H9 (cell line): ENCODE data around the gene TMTC3. TPM values are rescaled to one million over a fixed set of nuclear protein-coding genes. Genes with fewer than 3 reads are reported as not detected.

Source experiments
- DNase-seq: peaks from one replicate; pipeline ENCODE4 v3.0.0-alpha.2; 2017
- H2AFZ ChIP-seq: one replicate; pipeline ENCODE4 v1.6.1; 2013; ENCODE audit warnings: mild to moderate bottlenecking, low read length, control low read depth, moderate library complexity
- H2AK5ac ChIP-seq: 2 replicates; pipeline ENCODE4 v1.6.1; 2013; ENCODE audit warnings: low read length, control low read depth, mixed read lengths; ENCODE audit not compliant: insufficient read length
- H2BK120ac ChIP-seq: one replicate; pipeline ENCODE4 v1.6.1; 2013; ENCODE audit warnings: low read depth, mild to moderate bottlenecking, low read length, control low read depth, inconsistent platforms; ENCODE audit not compliant: poor library complexity, severe bottlenecking
- H2BK12ac ChIP-seq: 2 replicates; pipeline ENCODE4 v1.6.1; 2013; ENCODE audit warnings: low read length, control low read depth, mixed read lengths, low read depth; ENCODE audit not compliant: insufficient read length
- H2BK15ac ChIP-seq: 2 replicates; pipeline ENCODE4 v1.6.1; 2013; ENCODE audit warnings: low read depth, low read length, control low read depth
- H2BK20ac ChIP-seq: one replicate; pipeline ENCODE4 v1.6.1; 2013; ENCODE audit warnings: low read depth, mild to moderate bottlenecking, low read length, control low read depth, inconsistent platforms; ENCODE audit not compliant: poor library complexity, severe bottlenecking
- H2BK5ac ChIP-seq: 2 replicates; pipeline ENCODE4 v1.6.1; 2013; ENCODE audit warnings: low read length, control low read depth, mixed read lengths; ENCODE audit not compliant: insufficient read length
- H3K14ac ChIP-seq: 2 replicates; pipeline ENCODE4 v1.6.1; 2013; ENCODE audit warnings: low read length, control low read depth; ENCODE audit not compliant: insufficient read depth
- H3K18ac ChIP-seq: 2 replicates; pipeline ENCODE4 v1.6.1; 2013; ENCODE audit warnings: low read depth, mild to moderate bottlenecking, mixed read lengths, low read length, control low read depth; ENCODE audit not compliant: insufficient read length
- H3K23ac ChIP-seq: 2 replicates; pipeline ENCODE4 v1.6.1; 2013; ENCODE audit warnings: low read length, control low read depth, mixed read lengths, low read depth; ENCODE audit not compliant: insufficient read length
- H3K23me2 ChIP-seq: 2 replicates; pipeline ENCODE4 v1.6.1; 2013; ENCODE audit warnings: low read depth, mild to moderate bottlenecking, mixed read lengths, low read length, control low read depth; ENCODE audit not compliant: insufficient read length, poor library complexity, severe bottlenecking
- H3K27ac ChIP-seq: 2 replicates; pipeline ENCODE4 v1.5.1; 2013; ENCODE audit warnings: low read length, control low read depth, mixed read lengths, low read depth; ENCODE audit not compliant: insufficient read length
- H3K27me3 ChIP-seq: 2 replicates; pipeline ENCODE4 v1.6.1; 2013; ENCODE audit warnings: low read length, control low read depth, inconsistent platforms; ENCODE audit not compliant: insufficient read depth
- H3K4ac ChIP-seq: 2 replicates; pipeline ENCODE4 v1.6.1; 2013; ENCODE audit warnings: low read depth, mild to moderate bottlenecking, control low read depth, inconsistent platforms, low read length, moderate library complexity
- H3K4me1 ChIP-seq: 2 replicates; pipeline ENCODE4 v1.6.1; 2013; ENCODE audit warnings: low read length, control low read depth, inconsistent platforms; ENCODE audit not compliant: insufficient read depth
- H3K4me2 ChIP-seq: 2 replicates; pipeline ENCODE4 v1.6.1; 2013; ENCODE audit warnings: low read length, control low read depth, mixed read lengths; ENCODE audit not compliant: insufficient read length, insufficient read depth
- H3K56ac ChIP-seq: 2 replicates; pipeline ENCODE4 v1.6.1; 2013; ENCODE audit warnings: low read depth, mild to moderate bottlenecking, mixed read lengths, low read length, control low read depth; ENCODE audit not compliant: insufficient read length
- H3K79me1 ChIP-seq: 2 replicates; pipeline ENCODE4 v1.6.1; 2013; ENCODE audit warnings: low read depth, mild to moderate bottlenecking, moderate library complexity, low read length, control low read depth, inconsistent platforms; ENCODE audit not compliant: insufficient read depth, poor library complexity, severe bottlenecking
- H3K79me2 ChIP-seq: 2 replicates; pipeline ENCODE4 v1.6.1; 2013; ENCODE audit warnings: low read length, control low read depth, inconsistent platforms; ENCODE audit not compliant: insufficient read depth
- H3K9ac ChIP-seq: 2 replicates; pipeline ENCODE4 v1.6.1; 2013; ENCODE audit warnings: low read length, control low read depth, mixed read lengths; ENCODE audit not compliant: insufficient read length; ENCODE audit errors: extremely low read depth
- H3K9me3 ChIP-seq: one replicate; pipeline ENCODE4 v1.6.1; 2013; ENCODE audit warnings: low read depth, low read length, inconsistent platforms; ENCODE audit not compliant: control insufficient read depth
- H3T11ph ChIP-seq: one replicate; pipeline ENCODE4 v1.6.1; 2013; ENCODE audit warnings: mild to moderate bottlenecking, low read length, control low read depth, inconsistent platforms
- H4K20me1 ChIP-seq: one replicate; pipeline ENCODE4 v1.6.1; 2013; ENCODE audit not compliant: control insufficient read depth, insufficient read length, insufficient read depth
- H4K5ac ChIP-seq: 2 replicates; pipeline ENCODE4 v1.6.1; 2013; ENCODE audit warnings: low read depth, mild to moderate bottlenecking, mixed read lengths, low read length, control low read depth; ENCODE audit not compliant: insufficient read length
- H4K8ac ChIP-seq: replicated peaks from 2 replicates; pipeline ENCODE4 v1.6.1; 2013; ENCODE audit warnings: low read length, control low read depth, mixed read lengths, low read depth; ENCODE audit not compliant: insufficient read length
- H4K91ac ChIP-seq: 2 replicates; pipeline ENCODE4 v1.6.1; 2013; ENCODE audit warnings: low read depth, mild to moderate bottlenecking, moderate library complexity, mixed read lengths, low read length, control low read depth; ENCODE audit not compliant: insufficient read length
- H3K27ac Mint-ChIP-seq, 3 experiments: 2 replicates in 2 of 3; 3 replicates in 1 of 3; pipeline ENCODE4 v1.8.0; 2020 to 2021; ENCODE audit warnings: mixed read lengths in 3 of 3, mild to moderate bottlenecking in 1 of 3, moderate library complexity in 1 of 3
- H3K27me3 Mint-ChIP-seq: 2 replicates; pipeline ENCODE4 v1.8.0; 2021; ENCODE audit warnings: low read depth, mild to moderate bottlenecking, moderate library complexity, mixed read lengths
- H3K36me3 Mint-ChIP-seq, 3 experiments: 2 replicates in 2 of 3; 3 replicates in 1 of 3; pipeline ENCODE4 v1.8.0; 2020 to 2021; ENCODE audit warnings: low read depth in 3 of 3, mixed read lengths in 3 of 3; ENCODE audit not compliant: insufficient read depth in 1 of 3
- H3K4me1 Mint-ChIP-seq, 2 experiments: 2 replicates each; pipeline ENCODE4 v1.8.0; 2020; ENCODE audit warnings: mixed read lengths in 2 of 2
- H3K4me3 Mint-ChIP-seq, 2 experiments: 2 replicates in 1 of 2; 3 replicates in 1 of 2; pipeline ENCODE4 v1.8.0; 2020 to 2021; ENCODE audit warnings: mild to moderate bottlenecking in 2 of 2, mixed read lengths in 2 of 2, moderate library complexity in 1 of 2
- H3K9me3 Mint-ChIP-seq, 2 experiments: 2 replicates in 1 of 2; 3 replicates in 1 of 2; pipeline ENCODE4 v1.8.0; 2020; ENCODE audit warnings: mild to moderate bottlenecking in 2 of 2, mixed read lengths in 2 of 2, moderate library complexity in 1 of 2
- CTCF ChIP-seq: fragments of 200-600 bp; sonication (generic); conservative IDR thresholded peaks from 3 replicates; pipeline ENCODE4 v1.8.0; 2021; ENCODE audit warnings: antibody characterized with exemption, mild to moderate bottlenecking
- WGBS: extraction: QIAGEN DNeasy Blood & Tissue Kit; methylation state at CpG from one replicate; pipeline ENCODE4 v1.1.7; 2013; ENCODE audit warnings: missing lambda C conversion rate, low lambda C conversion rate, mixed read lengths; ENCODE audit not compliant: insufficient read length; ENCODE audit errors: extremely low coverage; 5-methylcytosine and 5-hydroxymethylcytosine counted together
- total RNA-seq: library from RNA; stranded (reverse); gene quantifications from 2 replicates; pipeline ENCODE4 v1.2.1, GENCODE V29; 2021

TMTC3 gene
- total RNA-seq, 1 experiment from 2014 or later = 37.7 TPM

DNA sequence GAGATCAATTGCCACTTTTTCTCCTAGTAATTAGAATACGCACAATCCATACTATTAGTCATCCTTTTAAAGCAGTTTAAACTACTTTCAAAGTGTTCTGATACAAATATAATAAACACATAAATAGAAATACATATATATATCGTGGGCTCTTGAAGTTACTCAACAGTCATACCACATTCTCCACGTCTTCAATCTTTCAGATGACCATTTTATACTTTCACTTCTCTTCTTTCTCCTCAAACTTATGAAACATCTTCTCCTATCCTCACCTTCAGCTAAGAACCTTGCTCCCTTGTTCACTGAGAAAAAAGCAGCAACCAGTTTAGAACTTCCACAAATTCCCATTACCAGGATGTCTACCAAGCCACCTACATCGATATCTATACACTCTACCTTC lies 19.4 kb upstream of the TMTC3 start:
- H3K4me1 ChIP-seq = no peaks in the 10 kb centered on the region
- no peak overlapping the region for H3K27ac Mint-ChIP-seq
- H3K18ac ChIP-seq = no peak overlapping the region
- H2BK120ac ChIP-seq = no peak overlapping the region
- no peak overlapping the region for H3K4me2 ChIP-seq
- H2BK15ac ChIP-seq = no peak overlapping the region
- WGBS = 100% methylated on average over 1 of the region's 4 CpGs
- H3K14ac ChIP-seq = no peak overlapping the region
- H3K79me1 ChIP-seq = no peaks in the 10 kb centered on the region
- H3K4me3 Mint-ChIP-seq = no peak overlapping the region
- H4K5ac ChIP-seq = no peak overlapping the region
- no peak overlapping the region for H2AFZ ChIP-seq
- H4K8ac ChIP-seq = no peak overlapping the region
- H3K56ac ChIP-seq = no peak overlapping the region
- no peak overlapping the region for H2AK5ac ChIP-seq
- H3K4ac ChIP-seq = no peak overlapping the region
- no peaks in the 10 kb centered on the region for H3K4me1 Mint-ChIP-seq
- H2BK5ac ChIP-seq = no peak overlapping the region
- no peaks in the 10 kb centered on the region for H3K27me3 ChIP-seq
- no peak overlapping the region for H2BK12ac ChIP-seq
- no peak overlapping the region for H4K91ac ChIP-seq
- no peaks in the 10 kb centered on the region for H3K27me3 Mint-ChIP-seq
- no peak overlapping the region for H2BK20ac ChIP-seq
- no peak overlapping the region for H3T11ph ChIP-seq
- no peak overlapping the region for H3K27ac ChIP-seq
- H3K23ac ChIP-seq = no peak overlapping the region
- H3K9me3 Mint-ChIP-seq = no peaks in the 10 kb centered on the region
- TF ChIP-seq CTCF = no peak
- no peak for DNase-seq
- H3K9ac ChIP-seq = no peak overlapping the region
- peaks cover 0 to 12% (median 10%) of the 10 kb centered on the region in 3 experiments; a peak in 5 of 7 replicates for H3K36me3 Mint-ChIP-seq
- H4K20me1 ChIP-seq = no peaks in the 10 kb centered on the region
- H3K9me3 ChIP-seq = no peaks in the 10 kb centered on the region
- no peaks in the 10 kb centered on the region for H3K79me2 ChIP-seq
- no peaks in the 10 kb centered on the region for H3K23me2 ChIP-seq
